Germinal center (tissue), 1 donor: ENCODE measurements around the gene AICDA.
A peak's percentile ranks its signal among the peaks of the same experiment; 100 is the strongest.
"Not testable (repeated sequence)": the region's sequence is repeated elsewhere in the genome, so short reads cannot be mapped to it uniquely, and the experiment has no call there.

Experiments used
- DNase-seq: peaks from one replicate; pipeline ENCODE4 v3.0.0; 2012; ENCODE audit warnings: mixed read lengths, low spot score

Gene AICDA

GRCh38 chr12:8612629-8613028, at the start of gene AICDA:
AICDA (minus strand) TSS chr12:8612859; CDS start chr12:8612767, 92 bp downstream.
- peak; percentile 41 for DNase-seq

GRCh38 chr12:8661751-8662150, 49.1 kb upstream of the AICDA start:
- DNase-seq = no peak

- no peak for DNase-seq
Measured at GRCh38 chr12:8661016-8661415, 48.4 kb upstream of the AICDA start.

GRCh38 chr12:8658346-8658745, 45.7 kb upstream of the AICDA start:
- DNase-seq = no peak

GRCh38 chr12:8655421-8655820, 42.8 kb upstream of the AICDA start:
- no peak for DNase-seq

GRCh38 chr12:8648576-8649205, 36.0 kb upstream of the AICDA start:
- peak; percentile 30 for DNase-seq

- no peak for DNase-seq
Measured at GRCh38 chr12:8647968-8648367, 35.3 kb upstream of the AICDA start.

- DNase-seq = peak; percentile 39
Measured at GRCh38 chr12:8644345-8645248, 31.9 kb upstream of the AICDA start.

GRCh38 chr12:8642775-8643174, 30.1 kb upstream of the AICDA start:
- DNase-seq = no peak

- no peak for DNase-seq
Measured at GRCh38 chr12:8639936-8640335, 27.3 kb upstream of the AICDA start.

GRCh38 chr12:8638951-8639350, 26.3 kb upstream of the AICDA start:
- DNase-seq = no peak

- DNase-seq = no peak
Measured at GRCh38 chr12:8637666-8638065, 25.0 kb upstream of the AICDA start.

- DNase-seq = no peak
Measured at GRCh38 chr12:8637244-8637643, 24.6 kb upstream of the AICDA start.

- no peak for DNase-seq
Measured at GRCh38 chr12:8636581-8636980, 23.9 kb upstream of the AICDA start.

- not testable (repeated sequence) for DNase-seq
Measured at GRCh38 chr12:8636007-8636346, 23.3 kb upstream of the AICDA start.

- DNase-seq = not testable (repeated sequence)
Measured at GRCh38 chr12:8635342-8636006, 22.8 kb upstream of the AICDA start.

GRCh38 chr12:8630131-8630530, 17.5 kb upstream of the AICDA start:
- DNase-seq = no peak

GRCh38 chr12:8629486-8630033, 16.9 kb upstream of the AICDA start:
- DNase-seq = no peak

GRCh38 chr12:8628731-8629130, 16.1 kb upstream of the AICDA start:
- DNase-seq = no peak

GRCh38 chr12:8624750-8625149, 12.1 kb upstream of the AICDA start:
- not testable (repeated sequence) for DNase-seq

GRCh38 chr12:8622646-8623045, 10.0 kb upstream of the AICDA start:
- no peak for DNase-seq

GRCh38 chr12:8615206-8615605, 2.5 kb upstream of the AICDA start:
- DNase-seq = no peak

GRCh38 chr12:8613881-8614280, 1.2 kb upstream of the AICDA start:
- DNase-seq = not testable (repeated sequence)
